Measurements from ENCODE around the gene SFRP4.

SFRP4 gene

GRCh38 chr7:37882086-37882485 is 34.5 kb downstream of the SFRP4 start:
- DNase-seq (ENCODE audit: low spot score in 2 of 2) (no peak), ATAC-seq (replicated peaks; ENCODE audit: extremely low read depth, poor library complexity, severe bottlenecking) (no peak)
- Mint-ChIP-seq H3K36me3 (ENCODE audit: insufficient read depth) (no peaks in the 10 kb centered on the region), H3K4me1 (no peaks in the 10 kb centered on the region), H3K4me3 (no peak overlapping the region), H3K9me3 (peaks cover 5% of the 10 kb centered on the region), H3K27me3 (peaks cover 11% of the 10 kb centered on the region), H3K27ac (ENCODE audit: low read depth) (no peak overlapping the region)
